Measurements from ENCODE around the gene MARK1.

The MARK1 gene

GRCh38 chr1:220527908-220528678 is at the start of gene MARK1:
Gene MARK1, plus strand, starts transcription at chr1:220528136. Its CDS starts 687 bp downstream, at chr1:220528823.
- DNase-seq (ENCODE audit: low spot score): peak; percentile 6

GRCh38 chr1:220483700-220484099 is 44.2 kb upstream of the MARK1 start:
- DNase-seq (ENCODE audit: low spot score): no peak

GRCh38 chr1:220484135-220484534 is 43.8 kb upstream of the MARK1 start:
- no peak for DNase-seq (ENCODE audit: low spot score)

GRCh38 chr1:220485131-220485530 is 42.8 kb upstream of the MARK1 start:
- DNase-seq (ENCODE audit: low spot score): no peak

- DNase-seq (ENCODE audit: low spot score): no peak
Observed at GRCh38 chr1:220485791-220486190, 42.1 kb upstream of the MARK1 start.

GRCh38 chr1:220487297-220487820 is 40.6 kb upstream of the MARK1 start:
- peak; percentile 4 for DNase-seq (ENCODE audit: low spot score)

- DNase-seq (ENCODE audit: low spot score): no peak
Observed at GRCh38 chr1:220491891-220492290, 36.0 kb upstream of the MARK1 start.

- no peak for DNase-seq (ENCODE audit: low spot score)
Observed at GRCh38 chr1:220497220-220497947, 30.6 kb upstream of the MARK1 start.

GRCh38 chr1:220498188-220498587 is 29.7 kb upstream of the MARK1 start:
- no peak for DNase-seq (ENCODE audit: low spot score)

GRCh38 chr1:220500372-220500771 is 27.6 kb upstream of the MARK1 start:
- no peak for DNase-seq (ENCODE audit: low spot score)

- DNase-seq (ENCODE audit: low spot score): no peak
Observed at GRCh38 chr1:220504329-220504728, 23.6 kb upstream of the MARK1 start.

- DNase-seq (ENCODE audit: low spot score): no peak
Observed at GRCh38 chr1:220507085-220507484, 20.9 kb upstream of the MARK1 start.

- no peak for DNase-seq (ENCODE audit: low spot score)
Observed at GRCh38 chr1:220511179-220511578, 16.8 kb upstream of the MARK1 start.

GRCh38 chr1:220511785-220512184 is 16.2 kb upstream of the MARK1 start:
- no peak for DNase-seq (ENCODE audit: low spot score)

- no peak for DNase-seq (ENCODE audit: low spot score)
Observed at GRCh38 chr1:220513834-220514233, 14.1 kb upstream of the MARK1 start.

- DNase-seq (ENCODE audit: low spot score): no peak
Observed at GRCh38 chr1:220514256-220514655, 13.7 kb upstream of the MARK1 start.

GRCh38 chr1:220516014-220516721 is 11.8 kb upstream of the MARK1 start:
- DNase-seq (ENCODE audit: low spot score): no peak

GRCh38 chr1:220516722-220517042 is 11.3 kb upstream of the MARK1 start:
- no peak for DNase-seq (ENCODE audit: low spot score)

GRCh38 chr1:220521778-220522177 is 6.2 kb upstream of the MARK1 start:
- DNase-seq (ENCODE audit: low spot score): no peak

- DNase-seq (ENCODE audit: low spot score): no peak
Observed at GRCh38 chr1:220526294-220526693, 1.6 kb upstream of the MARK1 start.

GRCh38 chr1:220527279-220527907 is 543 bp upstream of the MARK1 start:
- DNase-seq (ENCODE audit: low spot score): no peak
